ENCODE results near the gene LRRTM4.
"Not testable (repeated sequence)": the region's sequence is repeated elsewhere in the genome, so short reads cannot be mapped to it uniquely, and the experiment has no call there.

Gene LRRTM4

DNA sequence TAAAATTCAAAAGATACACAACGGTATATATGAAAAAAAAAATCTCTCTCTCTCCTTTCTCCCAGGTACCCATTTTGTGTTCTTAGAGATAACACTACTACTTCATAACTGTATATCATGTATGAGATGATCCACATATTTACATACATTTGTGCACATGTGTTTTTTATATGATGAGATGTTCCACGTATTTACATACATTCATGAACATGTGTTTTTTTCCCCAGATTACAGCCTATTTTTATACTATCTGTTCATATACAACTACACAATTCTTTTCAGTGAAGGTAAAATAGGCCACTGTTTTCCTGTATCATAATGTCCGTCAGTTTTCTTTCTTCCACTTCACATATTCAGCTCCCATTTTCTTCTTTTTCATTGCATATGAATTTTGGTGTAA is 808.9 kb downstream of the LRRTM4 start:
- DNase-seq, result no peak

DNA sequence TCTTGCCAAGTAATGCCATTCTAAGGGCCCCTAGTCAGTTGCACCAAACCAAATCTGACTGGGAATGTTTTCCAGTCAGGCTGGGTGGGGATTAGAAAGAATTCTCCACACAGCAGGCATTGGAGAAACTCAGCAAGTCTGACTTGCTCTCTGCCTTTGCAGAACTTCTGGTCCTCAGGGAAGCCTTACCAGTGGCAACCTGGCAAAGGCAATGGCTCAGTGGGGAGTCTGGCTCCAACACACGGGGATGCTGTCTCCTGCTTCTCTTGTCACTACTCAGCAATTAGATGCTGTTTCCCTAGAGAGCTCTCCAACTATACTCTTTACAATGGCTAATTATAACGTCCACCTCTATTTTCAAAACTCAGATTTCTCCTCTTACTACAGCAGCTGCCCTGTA is 810.7 kb downstream of the LRRTM4 start:
- no peak for DNase-seq

DNA sequence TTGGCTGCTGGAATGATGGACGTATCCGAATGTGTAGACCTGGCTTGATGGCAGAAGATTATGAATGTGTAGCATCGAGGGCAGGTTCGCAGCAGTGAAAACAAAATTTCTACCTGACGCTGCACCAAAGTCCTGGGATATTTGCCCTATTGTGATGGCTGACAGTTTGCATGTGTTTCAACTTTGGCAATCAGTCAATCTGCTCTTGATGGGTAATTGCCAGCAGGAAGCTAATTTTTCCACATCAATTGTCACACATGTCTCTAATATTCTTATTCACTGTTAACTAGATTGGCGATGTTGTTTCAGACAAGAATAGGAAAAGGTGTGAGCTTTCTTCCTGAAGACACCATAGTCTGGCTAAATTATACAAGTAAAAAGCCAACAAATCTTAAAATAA is 821.3 kb downstream of the LRRTM4 start:
- no peak for DNase-seq

DNA sequence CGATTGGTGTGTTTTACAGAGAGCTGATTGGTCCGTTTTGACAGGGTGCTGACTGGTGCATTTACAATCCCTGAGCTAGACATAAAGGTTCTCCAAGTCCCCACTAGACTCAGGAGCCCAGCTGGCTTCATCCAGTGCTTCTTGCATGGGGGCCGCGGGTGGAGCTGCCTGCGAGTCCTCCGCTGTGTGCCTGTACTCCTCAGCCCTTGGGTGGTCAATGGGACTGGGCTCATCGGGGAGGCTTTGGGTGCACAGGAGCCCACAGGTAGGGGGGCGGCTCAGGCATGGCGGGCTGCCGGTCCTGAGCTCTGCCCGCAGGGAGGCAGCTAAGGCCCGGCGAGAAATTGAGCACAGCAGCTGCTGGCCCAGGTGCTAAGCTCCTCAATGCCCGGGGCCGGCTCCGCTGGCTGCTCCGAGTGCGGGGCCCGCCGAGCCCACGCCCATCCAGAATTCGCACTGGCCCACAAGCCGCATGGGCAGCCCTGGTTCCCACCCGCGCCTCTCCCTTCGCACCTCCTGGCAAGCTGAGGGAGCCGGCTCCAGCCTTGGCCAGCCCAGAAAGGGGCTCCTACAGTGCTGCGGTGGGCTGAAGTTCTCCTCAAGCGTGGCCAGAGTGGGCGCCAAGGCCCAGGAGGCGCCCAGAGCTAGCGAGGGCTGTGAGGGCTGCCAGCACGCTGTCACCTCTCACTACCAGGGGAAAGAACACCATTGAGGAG is 824.0 kb downstream of the LRRTM4 start:
- not testable (repeated sequence) for DNase-seq
